Cerebellar nuclear complex (tissue), 1 donor: ENCODE results near the gene KCNQ1.

Experiments
- DNase-seq, 2 experiments: peaks; one replicate each; lab custom pipeline; 2025; lab: John Stamatoyannopoulos, UW

Gene KCNQ1

DNA sequence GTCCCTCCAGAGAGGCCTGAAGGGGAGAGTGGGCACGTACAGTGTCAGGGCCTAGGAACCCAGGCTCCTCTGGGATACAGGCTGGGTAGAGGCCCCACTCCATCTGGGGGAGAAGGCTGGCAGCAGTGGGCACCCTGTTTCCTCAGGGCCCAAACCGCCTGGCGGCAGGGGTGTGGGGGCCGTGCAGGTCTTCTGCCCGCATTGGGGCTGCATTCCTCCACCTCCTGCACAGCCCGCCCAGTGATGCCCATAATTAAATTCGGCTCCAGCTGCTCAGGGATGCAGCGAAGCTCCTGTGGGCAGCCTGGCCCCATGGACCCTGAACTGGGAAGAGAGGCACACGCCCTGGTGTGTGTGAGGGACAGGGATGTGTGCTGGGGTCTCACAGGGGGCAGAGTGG, 219.6 kb downstream of the KCNQ1 start:
- DNase-seq, result no peak

GRCh38 chr11:2664791-2665525, 220.2 kb downstream of the KCNQ1 start:
- no peak for DNase-seq

DNA sequence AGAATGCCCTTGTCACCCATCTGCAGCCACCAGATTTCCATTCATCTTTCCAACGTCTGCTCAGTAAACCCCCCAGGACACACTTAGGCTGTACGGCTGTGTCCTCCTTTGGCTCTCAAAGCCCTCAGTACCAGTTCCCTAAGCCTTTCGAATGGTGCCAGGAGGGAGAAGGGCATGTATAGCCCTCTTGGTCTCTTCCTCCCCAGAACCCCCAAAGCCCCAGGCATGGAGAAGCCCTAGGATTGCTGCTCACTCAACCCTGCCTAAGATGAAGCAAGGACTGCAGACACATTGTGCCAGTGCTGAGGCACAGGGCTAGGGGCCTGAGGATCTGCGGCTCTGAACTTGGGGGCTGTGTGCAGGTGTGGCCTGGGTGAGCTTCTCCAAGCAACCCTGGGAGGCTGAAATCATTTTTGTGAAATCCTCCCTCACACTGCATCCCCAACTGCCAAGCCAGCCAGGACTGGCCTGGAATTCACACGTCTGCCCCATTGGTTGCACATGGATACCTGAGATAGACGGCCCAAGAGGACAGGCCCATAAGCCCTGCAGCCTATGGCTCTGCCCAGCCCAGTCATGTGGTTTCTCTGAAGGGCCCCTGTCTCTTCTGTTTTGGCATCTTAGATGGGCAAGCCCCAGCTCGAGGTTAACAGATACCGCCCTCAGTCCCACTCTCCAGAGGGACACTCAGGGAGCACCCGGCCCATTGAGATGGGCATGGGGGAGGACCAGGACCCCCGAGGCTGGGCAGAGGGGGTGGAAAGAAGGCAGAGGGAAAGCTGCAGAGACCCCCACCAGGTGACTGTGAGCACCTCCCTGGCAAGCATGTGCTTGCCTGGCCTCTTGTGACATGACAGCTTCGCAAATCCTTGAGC, 221.0 kb downstream of the KCNQ1 start:
- no peak for DNase-seq

GRCh38 chr11:2666401-2666741, 221.6 kb downstream of the KCNQ1 start:
- DNase-seq, result no peak

- no peak for DNase-seq
Observed at GRCh38 chr11:2666828-2667570, 222.2 kb downstream of the KCNQ1 start.

DNA sequence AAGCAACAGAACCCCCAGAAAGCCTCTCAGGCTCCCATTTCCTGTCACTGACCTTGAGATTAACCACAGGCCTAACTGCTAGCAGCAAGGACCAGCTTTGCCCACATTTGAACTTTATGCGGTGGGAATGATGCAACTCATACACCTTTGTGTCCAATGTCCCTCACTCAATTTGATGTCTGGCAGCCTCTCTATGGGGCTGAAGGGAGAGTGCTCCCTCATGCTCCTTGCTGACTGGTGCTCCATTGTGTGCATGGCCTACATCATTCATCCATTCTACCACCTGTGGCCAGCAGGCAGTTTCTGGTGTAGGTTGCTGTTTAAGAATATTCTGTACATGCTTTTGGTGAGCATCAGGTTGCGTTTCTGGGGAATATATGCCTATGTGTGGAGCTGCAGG, 223.1 kb downstream of the KCNQ1 start:
- no peak for DNase-seq

DNA sequence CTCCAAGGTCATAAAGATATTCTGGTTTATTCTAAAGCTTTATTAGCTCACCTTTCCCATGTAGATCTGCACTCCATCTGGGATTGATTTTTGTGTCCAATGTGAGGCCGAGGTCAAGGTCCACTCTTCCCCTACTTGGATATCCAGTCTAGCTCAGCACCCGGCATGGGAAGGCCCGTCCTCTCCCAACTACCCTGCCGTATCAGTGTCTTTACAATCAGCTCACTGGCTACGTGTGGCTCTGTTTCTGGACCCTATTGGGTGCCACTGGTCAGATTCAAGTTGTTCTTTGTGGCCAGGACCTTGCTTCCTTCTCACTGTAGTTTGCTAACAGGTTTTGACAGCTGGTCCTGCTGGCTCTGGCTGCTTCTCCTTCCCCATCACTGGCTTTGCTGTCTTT, 224.1 kb downstream of the KCNQ1 start:
- no peak for DNase-seq

DNA sequence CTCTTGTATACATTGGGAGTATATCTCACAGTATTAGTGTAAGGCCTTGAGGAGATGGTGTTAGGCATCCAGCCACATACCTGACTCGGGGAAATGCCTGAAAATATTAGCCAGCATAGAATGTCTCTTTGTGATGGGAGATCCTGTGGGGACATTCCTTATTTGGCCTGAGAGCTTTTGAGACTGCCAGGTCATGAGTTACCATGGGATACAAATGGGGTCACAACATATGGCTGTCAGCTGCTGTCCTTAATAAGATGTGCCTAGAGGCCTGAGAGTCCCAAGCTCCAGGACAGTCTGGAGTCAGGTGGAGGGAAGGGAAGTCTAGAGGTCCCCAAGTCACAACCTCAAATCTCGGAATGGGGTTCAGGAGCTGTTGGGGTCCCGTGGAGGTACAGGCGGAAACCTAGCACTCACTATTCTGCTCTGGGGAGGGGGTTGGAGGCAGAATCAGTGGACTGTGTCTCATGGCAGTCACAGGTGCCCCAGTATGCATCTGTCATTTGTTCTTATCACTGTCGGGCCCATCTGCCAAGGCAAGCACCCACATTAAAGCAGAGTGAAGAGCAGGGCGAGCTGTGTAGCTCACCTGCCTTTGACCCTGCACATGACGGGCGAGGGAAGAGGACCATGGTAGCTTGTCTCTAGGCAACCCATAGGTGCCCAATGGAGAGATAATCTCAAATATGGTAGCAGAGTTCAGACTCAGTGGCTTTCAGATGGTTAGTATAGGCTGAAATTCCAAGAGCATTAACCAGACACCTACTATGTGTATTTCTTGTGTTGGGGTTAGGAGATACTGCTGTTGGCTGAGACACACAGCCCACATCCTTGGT, 225.0 kb downstream of the KCNQ1 start:
- no peak for DNase-seq

DNA sequence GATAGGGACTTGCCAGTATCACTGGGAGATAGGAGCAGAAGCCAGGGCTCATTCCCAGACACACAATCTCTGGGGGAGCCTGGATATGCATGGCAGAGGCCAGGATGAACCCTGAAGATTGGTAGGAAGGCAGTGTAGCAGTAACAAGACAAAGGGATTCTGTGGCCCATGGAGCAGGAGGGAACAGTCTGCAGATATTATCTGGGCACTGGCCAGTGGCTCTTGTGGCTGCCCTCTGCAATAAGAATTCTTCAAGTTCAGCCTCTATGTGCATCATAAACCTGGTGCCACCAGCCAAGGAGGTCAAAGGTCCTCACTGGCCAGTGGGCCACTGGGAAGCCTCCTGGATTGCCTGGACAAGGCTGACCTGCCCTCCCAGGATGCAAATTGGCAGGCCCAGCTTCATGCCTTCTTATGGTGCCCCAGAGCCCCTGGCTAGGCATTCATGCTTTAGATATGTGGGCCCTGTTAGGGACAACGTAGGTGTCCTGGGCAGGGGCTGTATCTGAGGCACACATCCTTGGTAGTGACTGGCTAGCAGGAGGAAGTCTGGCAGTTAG, 225.8 kb downstream of the KCNQ1 start:
- no peak for DNase-seq

- no peak for DNase-seq
Observed at GRCh38 chr11:2671748-2672147, 226.9 kb downstream of the KCNQ1 start.

- no peak for DNase-seq
Observed at GRCh38 chr11:2672553-2673249, 227.9 kb downstream of the KCNQ1 start.

DNA sequence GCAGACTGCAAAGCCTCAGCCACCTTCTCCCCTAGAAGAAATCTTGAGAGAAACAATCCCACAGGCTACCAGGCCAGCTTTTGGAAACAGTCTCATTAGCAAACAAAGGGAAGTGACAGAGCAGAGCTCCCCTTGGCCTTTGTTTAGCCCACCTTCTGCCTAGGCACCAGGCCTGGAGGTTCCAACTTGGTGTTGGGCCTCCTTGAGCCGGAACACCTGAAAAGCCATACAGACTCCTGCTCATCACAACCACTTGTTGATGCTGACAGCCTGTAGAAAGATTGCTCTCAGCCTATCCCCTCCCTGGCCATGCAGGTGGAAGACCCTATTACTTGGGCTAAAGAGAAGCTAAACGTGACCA, 228.4 kb downstream of the KCNQ1 start:
- no peak for DNase-seq

DNA sequence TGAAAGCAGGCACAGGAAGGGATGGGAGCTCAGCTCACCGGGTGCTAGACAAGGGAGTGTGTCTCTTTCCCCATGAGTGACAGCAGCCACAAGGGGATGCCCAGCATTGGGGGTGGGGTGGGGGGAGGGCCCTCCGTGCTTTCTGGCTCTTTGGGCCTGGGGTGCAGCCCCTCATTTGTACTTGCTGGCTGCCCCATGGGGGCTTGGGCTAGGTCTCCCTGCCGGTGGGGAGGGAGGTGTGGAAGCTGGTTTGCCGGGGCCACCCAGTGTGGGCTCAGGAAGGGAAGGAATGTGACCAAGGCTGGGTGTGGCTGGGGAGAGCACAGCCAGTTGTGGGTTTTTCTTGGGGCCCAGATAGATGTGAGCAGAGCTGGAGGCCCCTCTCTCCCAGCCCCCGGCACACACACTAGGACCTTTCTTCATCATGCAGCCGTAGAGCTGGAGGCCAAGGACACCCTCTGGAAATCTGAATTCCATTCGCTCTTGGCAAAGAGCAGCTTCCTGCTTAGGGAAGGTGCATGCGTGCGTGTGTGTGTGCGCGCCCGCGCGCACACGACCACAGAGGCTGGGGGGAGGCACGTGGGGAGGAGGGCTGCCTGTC, 229.2 kb downstream of the KCNQ1 start:
- DNase-seq, result no peak

DNA sequence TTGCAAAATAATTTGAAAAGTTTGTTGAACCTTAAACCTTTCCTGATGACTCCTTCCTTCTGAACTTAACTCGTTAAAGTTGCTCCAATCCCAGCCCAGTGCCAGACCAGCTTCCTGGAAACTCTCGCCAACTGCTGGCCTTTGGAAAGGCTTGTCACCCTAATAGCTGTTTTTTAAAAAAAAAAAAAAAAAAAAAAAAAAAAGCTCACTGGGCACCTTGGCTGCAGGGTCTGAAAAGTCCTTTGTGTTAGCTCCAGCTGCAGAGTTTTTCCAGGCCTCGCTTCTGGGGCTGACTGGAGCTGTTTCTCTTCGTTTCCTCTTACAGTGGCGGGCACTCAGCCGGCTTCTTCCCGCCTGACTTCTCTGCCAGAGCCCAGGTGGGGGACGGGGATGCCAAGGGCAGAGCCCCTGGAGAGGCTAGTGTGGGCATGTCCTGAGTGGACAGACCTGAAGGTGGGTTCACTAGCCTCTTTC, 229.9 kb downstream of the KCNQ1 start:
- no peak for DNase-seq

- no peak for DNase-seq
Observed at GRCh38 chr11:2675540-2675939, 230.7 kb downstream of the KCNQ1 start.

DNA sequence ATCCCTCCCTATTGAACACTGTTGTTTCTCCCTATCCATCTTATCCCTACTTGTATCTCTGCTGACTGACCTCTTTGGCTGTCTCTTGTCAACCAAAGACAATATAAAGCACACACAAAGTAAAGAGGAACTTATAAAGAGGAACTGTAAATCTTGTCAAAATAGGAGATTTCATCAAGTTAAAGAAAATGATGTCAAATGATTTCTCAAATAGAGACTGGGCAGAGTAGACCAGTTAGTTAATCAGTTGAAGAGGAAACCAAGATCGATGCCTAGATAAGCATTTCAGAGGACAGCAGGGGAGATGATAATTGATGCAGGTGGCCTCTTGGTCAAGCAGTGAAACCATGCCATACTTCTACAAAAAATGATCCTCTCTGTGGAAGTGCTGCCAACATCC, 232.3 kb downstream of the KCNQ1 start:
- DNase-seq, result no peak

- DNase-seq, result no peak
Observed at GRCh38 chr11:2678396-2678795, 233.6 kb downstream of the KCNQ1 start.

DNA sequence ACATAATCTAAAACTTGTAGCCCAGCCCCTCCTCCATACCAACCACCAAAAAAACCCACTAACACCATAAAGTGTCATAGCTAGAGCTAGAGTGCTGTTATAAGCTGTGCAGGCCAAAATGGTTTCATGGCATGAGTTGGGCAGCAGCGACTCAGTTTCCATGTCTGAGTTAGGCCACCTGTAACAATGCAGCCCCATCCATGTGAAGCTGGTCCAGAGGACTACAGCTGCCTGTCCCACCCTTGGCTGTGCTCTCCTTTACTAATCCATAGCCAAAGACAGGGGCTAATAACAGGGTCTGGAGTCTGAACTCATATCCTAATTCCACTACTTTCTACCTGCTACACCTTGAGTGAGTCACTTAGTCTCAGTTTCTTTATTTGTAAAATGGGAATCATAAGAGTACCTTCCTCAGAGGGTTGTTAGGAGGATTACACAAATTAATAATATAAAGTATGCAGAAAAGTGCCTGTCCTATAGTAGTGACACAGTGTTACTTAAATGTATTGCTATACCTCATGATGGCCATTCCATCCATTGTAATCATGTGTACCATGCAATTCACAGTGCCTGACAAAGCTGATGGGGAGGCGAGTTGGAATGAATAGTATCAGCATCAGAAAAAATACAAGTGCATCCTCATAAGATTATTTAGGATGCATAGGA, 234.3 kb downstream of the KCNQ1 start:
- DNase-seq, result no peak

- no peak for DNase-seq
Observed at GRCh38 chr11:2681408-2682145, 236.8 kb downstream of the KCNQ1 start.
